GM19463 (cell line): ENCODE results near the gene KIF2C.
A peak's percentile ranks its signal among the peaks of the same experiment; 100 is the strongest.

Experiments used
- ATAC-seq: cut with Tn5 transposase; IDR thresholded peaks from one replicate; pipeline ENCODE4 v1.9.1; 2021; ENCODE audit warnings: mild to moderate bottlenecking, moderate library complexity; ENCODE audit not compliant: unreplicated experiment

The KIF2C gene

GRCh38 chr1:44775078-44775929, 35.7 kb downstream of the KIF2C start, which contains the start of gene RPS8:
TSS of gene RPS8 (plus strand) at chr1:44775540. CDS start at chr1:44775597, 57 bp downstream.
- ATAC-seq: peak; percentile 77

- ATAC-seq: peak; percentile 21
Observed at GRCh38 chr1:44775930-44776729, 36.5 kb downstream of the KIF2C start.

GRCh38 chr1:44776730-44777068, 37.1 kb downstream of the KIF2C start:
- ATAC-seq: no peak

GRCh38 chr1:44777547-44777946, 37.9 kb downstream of the KIF2C start:
- no peak for ATAC-seq

GRCh38 chr1:44777969-44778635, 38.5 kb downstream of the KIF2C start:
- no peak for ATAC-seq

DNA sequence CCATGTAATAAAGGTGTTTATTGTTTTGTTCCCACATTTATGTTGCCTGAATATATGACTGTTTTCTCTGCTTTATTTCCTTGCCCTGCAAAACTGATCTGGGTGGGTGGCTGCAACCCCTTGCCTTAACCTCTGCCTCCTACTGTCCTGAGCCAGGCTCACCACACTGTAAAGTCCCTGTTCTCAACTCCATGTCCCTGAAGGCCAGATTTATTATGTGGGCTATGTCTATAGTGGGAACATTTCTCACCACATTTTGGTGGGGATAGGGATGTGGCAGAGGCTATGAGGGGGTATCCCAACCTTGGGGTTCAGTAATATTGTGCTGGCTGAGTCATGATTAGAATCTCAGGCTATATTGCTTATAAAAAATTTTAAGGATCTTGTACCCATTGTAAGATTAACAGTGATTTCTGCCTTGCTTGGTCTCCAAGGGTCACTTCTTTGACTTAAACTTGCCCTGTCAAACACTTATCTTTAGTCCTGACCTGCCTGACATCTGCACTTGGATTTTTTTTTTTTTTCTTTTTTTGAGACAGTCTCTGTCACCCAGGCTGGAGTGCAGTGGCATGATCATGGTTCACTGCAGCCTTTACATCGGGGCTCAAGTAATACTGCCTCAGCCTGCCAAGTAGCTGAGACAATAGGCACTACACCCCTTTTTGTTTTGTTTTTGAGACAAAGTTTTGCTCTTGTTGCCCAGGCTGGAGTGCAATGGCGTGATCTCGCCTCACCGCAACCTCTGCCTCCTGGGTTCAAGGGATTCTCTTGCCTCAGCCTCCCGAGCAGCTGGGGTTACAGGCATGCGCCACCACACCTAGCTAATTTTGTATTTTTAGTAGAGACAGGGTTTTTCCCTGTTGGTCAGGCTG, 39.3 kb downstream of the KIF2C start:
- no peak for ATAC-seq

GRCh38 chr1:44780583-44781121, 41.0 kb downstream of the KIF2C start:
- no peak for ATAC-seq

GRCh38 chr1:44783697-44784093, 44.1 kb downstream of the KIF2C start:
- ATAC-seq: no peak

GRCh38 chr1:44784094-44785028, 44.7 kb downstream of the KIF2C start:
- no peak for ATAC-seq

DNA sequence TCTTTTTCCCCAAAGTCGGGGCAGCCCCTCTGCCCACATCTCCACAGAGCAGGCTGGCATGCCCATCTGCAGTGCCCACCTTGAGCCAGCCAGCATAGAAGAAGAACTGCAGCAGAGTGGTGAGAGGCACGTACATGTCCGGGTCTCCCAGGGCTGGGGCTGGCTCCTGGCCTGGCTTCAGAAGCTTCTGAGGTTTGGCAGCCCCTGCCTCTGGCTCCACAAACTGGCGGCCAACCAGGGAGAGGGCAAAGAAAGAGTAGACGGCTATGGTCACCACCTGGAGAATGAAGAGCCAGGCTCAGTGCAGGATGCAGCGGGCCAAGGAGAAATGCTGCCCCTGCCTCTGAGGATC, 45.4 kb downstream of the KIF2C start:
- no peak for ATAC-seq

GRCh38 chr1:44785501-44786137, 46.0 kb downstream of the KIF2C start:
- ATAC-seq: no peak

GRCh38 chr1:44786138-44786840, 46.7 kb downstream of the KIF2C start:
- peak; percentile 43 for ATAC-seq

GRCh38 chr1:44786841-44787426, 47.3 kb downstream of the KIF2C start:
- no peak for ATAC-seq

DNA sequence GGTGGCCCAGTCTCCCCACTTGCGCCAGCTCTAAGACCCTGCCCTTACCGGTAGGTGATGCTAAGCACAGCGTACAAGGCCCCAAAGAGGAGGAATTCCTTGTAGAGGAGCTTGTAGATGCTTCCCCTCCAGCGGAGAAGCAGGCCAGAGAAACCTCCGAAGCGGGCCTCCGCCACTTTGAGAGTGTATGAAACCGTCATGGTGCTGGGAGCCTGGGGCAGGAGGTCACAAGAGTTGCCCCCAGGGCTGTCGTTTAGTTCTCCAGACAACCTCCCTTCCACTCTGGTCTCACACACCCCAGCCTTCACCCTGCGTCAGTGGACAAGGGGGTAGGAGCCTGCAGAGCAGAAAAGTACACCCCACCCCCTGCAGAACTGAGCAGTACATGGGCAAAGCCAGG, 47.9 kb downstream of the KIF2C start:
- ATAC-seq: no peak

- no peak for ATAC-seq
Observed at GRCh38 chr1:44788120-44788860, 48.7 kb downstream of the KIF2C start, which contains the start of gene BEST4. TSS of gene BEST4 (minus strand) at chr1:44788170. CDS start at chr1:44787705, 465 bp downstream.

GRCh38 chr1:44790968-44791801, 51.5 kb downstream of the KIF2C start:
- ATAC-seq: no peak
